GM12878 (cell line): ENCODE results near the gene HIVEP1. TPM values are rescaled to one million over a fixed set of nuclear protein-coding genes. Genes with fewer than 3 reads are reported as not detected.

Experiments used
- BMI1 ChIP-seq: fragments of 450-650 bp; IDR thresholded peaks from 2 replicates; pipeline ENCODE4 v1.6.1; 2016; ENCODE audit warnings: mild to moderate bottlenecking, moderate library complexity, borderline replicate concordance
- BRCA1 ChIP-seq: IDR thresholded peaks from 2 replicates; pipeline ENCODE4 v1.6.1; 2011; ENCODE audit warnings: low read depth, low read length, improper control_type of control experiment
- CHD1 ChIP-seq: IDR thresholded peaks from 2 replicates; pipeline ENCODE4 v1.6.1; 2012; ENCODE audit warnings: low read depth, low read length, improper control_type of control experiment
- E2F8 ChIP-seq: fragments of 450-650 bp; IDR thresholded peaks from 2 replicates; pipeline ENCODE4 v1.6.1; 2018; ENCODE audit warnings: mild to moderate bottlenecking, low read depth, moderate library complexity; ENCODE audit not compliant: partially characterized antibody
- E4F1 ChIP-seq: fragments of 450-650 bp; IDR thresholded peaks from 2 replicates; pipeline ENCODE4 v1.6.1; 2018; ENCODE audit warnings: borderline replicate concordance, mild to moderate bottlenecking; ENCODE audit not compliant: partially characterized antibody
- EED ChIP-seq: sonication (generic); IDR thresholded peaks from 2 replicates; pipeline ENCODE4 v1.6.1; 2016; ENCODE audit warnings: antibody characterized with exemption, low read depth
- EP300 ChIP-seq, 2 experiments: fragments of 150-350 bp in 1 of 2; IDR thresholded peaks; 2 replicates each; pipeline ENCODE4 v1.6.1; 2011 to 2012; ENCODE audit warnings: low read depth in 2 of 2, low read length in 2 of 2, borderline replicate concordance in 1 of 2, improper control_type of control experiment in 1 of 2, inconsistent platforms in 1 of 2; ENCODE audit not compliant: control insufficient read depth in 1 of 2
- ESRRA ChIP-seq: IDR thresholded peaks from 2 replicates; pipeline ENCODE4 v1.6.1; 2012; ENCODE audit warnings: mild to moderate bottlenecking, low read length, improper control_type of control experiment
- ETV6 ChIP-seq, 2 experiments: fragments of 450-650 bp in 1 of 2; IDR thresholded peaks in 1 of 2; conservative IDR thresholded peaks in 1 of 2; 2 replicates each; pipeline ENCODE4 v1.6.1; 2014; ENCODE audit warnings: antibody characterized with exemption in 1 of 2, borderline replicate concordance in 1 of 2, low read depth in 1 of 2, mild to moderate bottlenecking in 1 of 2, moderate library complexity in 1 of 2
- EZH2 ChIP-seq: IDR thresholded peaks from 2 replicates; pipeline ENCODE4 v1.6.1; 2012; ENCODE audit warnings: low read depth, mild to moderate bottlenecking, control low read depth, inconsistent platforms, low read length, borderline replicate concordance; ENCODE audit not compliant: control insufficient read depth
- FOS ChIP-seq: IDR thresholded peaks from 3 replicates; pipeline ENCODE4 v1.6.1; 2011; ENCODE audit warnings: borderline replicate concordance; ENCODE audit not compliant: insufficient read length; ENCODE audit errors: extremely low read depth
- HDAC6 ChIP-seq: fragments of 200-600 bp; sonication (generic); IDR thresholded peaks from one replicate; pipeline ENCODE4 v1.8.0; 2017; ENCODE audit warnings: antibody characterized with exemption; ENCODE audit not compliant: unreplicated experiment
- IRF3 ChIP-seq: fragments of 450-650 bp; IDR thresholded peaks from 2 replicates; pipeline ENCODE4 v1.6.1; 2014; ENCODE audit warnings: mild to moderate bottlenecking
- IRF4 ChIP-seq: IDR thresholded peaks from 2 replicates; pipeline ENCODE4 v1.6.1; 2011; ENCODE audit warnings: low read depth, low read length
- MYC ChIP-seq: IDR thresholded peaks from 2 replicates; pipeline ENCODE4 v1.6.1; 2011; ENCODE audit warnings: mild to moderate bottlenecking, low read length, moderate library complexity, inconsistent platforms; ENCODE audit not compliant: insufficient read depth, insufficient replicate concordance, insufficient read length, severe bottlenecking
- NRF1 ChIP-seq: conservative IDR thresholded peaks from 2 replicates; pipeline ENCODE4 v1.6.1; 2011; ENCODE audit warnings: mild to moderate bottlenecking, low read depth, low read length, improper control_type of control experiment
- PAX5 ChIP-seq: IDR thresholded peaks from 2 replicates; pipeline ENCODE4 v1.6.1; 2011; ENCODE audit warnings: low read depth, low read length, borderline replicate concordance
- POLR2AphosphoS2 ChIP-seq: IDR thresholded peaks from 2 replicates; pipeline ENCODE4 v1.6.1; 2011; ENCODE audit warnings: low read depth, mild to moderate bottlenecking, low read length, improper control_type of control experiment, moderate library complexity
- RBBP5 ChIP-seq: fragments of 200-600 bp; sonication (generic); conservative IDR thresholded peaks from 2 replicates; pipeline ENCODE4 v1.6.1; 2016
- RCOR1 ChIP-seq: conservative IDR thresholded peaks from 2 replicates; pipeline ENCODE4 v1.6.1; 2012; ENCODE audit warnings: low read depth, low read length, improper control_type of control experiment
- ZBED1 ChIP-seq: IDR thresholded peaks from 2 replicates; pipeline ENCODE4 v1.6.1; 2016; ENCODE audit warnings: borderline replicate concordance
- ZNF217 ChIP-seq: fragments of 450-650 bp; IDR thresholded peaks from 2 replicates; pipeline ENCODE4 v1.6.1; 2017; ENCODE audit warnings: antibody characterized with exemption, mild to moderate bottlenecking
- ZSCAN29 ChIP-seq: fragments of 450-650 bp; IDR thresholded peaks from 2 replicates; pipeline ENCODE4 v1.6.1; 2017; ENCODE audit warnings: mild to moderate bottlenecking, moderate library complexity
- polyA plus RNA-seq, 11 experiments: library from polyadenylated mRNA; depleted of rRNA in 4 of 11; unstranded in 6 of 11; stranded (reverse) in 5 of 11; fragments of >200 nt; fragmentation: Nextera tagmentation in 4 of 11; fragmentation: Illumina TruSeq in 1 of 11; extraction: Ambion mirVana in 4 of 11; extraction: Trizol in 1 of 11; gene quantifications; 1 replicate in 1 of 11; 2 replicates in 10 of 11; pipeline versions ENCODE4 v1.2.1 to v1.2.3, GENCODE V29; 2011 to 2016; ENCODE audit warnings: inconsistent platforms in 2 of 11, missing spikeins in 2 of 11, low read depth in 1 of 11
- total RNA-seq, 4 experiments: library from RNA; depleted of rRNA in 3 of 4; stranded (reverse); fragments of >200 nt in 3 of 4; fragmentation: Illumina TruSeq in 1 of 4; extraction: Trizol in 1 of 4; gene quantifications; 2 replicates each; pipeline versions ENCODE4 v1.2.1 to v1.2.3, GENCODE V29; 2013 to 2021
- TF ChIP-seq, protein P1 (sequence below): IDR thresholded peaks from 2 replicates; pipeline ENCODE4 v1.6.1; 2012; ENCODE audit warnings: low read depth, low read length, improper control_type of control experiment

Gene HIVEP1
- total and polyA plus RNA-seq, 10 of the 15 experiments (the other 5 are each of a cell fraction or from before 2014, with no cell fraction given): 4.3 to 37.5 (median 21.6) TPM

DNA sequence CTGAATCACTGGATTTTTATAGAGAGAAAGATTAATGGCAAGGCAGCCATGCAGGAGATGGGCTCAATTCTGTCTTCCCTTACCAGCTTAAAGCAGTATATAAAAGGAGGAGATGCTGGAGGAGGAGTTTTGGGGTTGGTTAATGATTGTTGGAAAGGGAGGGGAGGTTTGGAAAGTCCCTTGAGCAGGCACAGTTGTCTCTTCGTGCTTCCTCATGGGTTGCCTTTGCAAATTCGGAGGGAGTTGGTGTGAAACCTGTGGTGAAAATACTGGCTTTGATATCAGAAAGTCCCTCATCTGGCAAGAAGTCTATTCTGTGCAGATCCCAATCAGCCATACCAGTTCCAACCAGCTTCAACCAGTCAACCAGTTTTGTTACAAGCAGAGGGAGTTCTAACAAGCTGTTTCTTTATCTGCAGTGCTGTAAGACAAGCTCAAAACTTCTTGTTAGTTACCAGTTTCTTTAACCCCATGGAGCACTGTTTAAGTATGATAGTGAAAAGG, 107.0 kb downstream of the HIVEP1 start (continued):
- TF ChIP-seq IRF3 (no peak), POLR2AphosphoS2 (no peak), ZBED1 (no peak), FOS (no peak), EP300 (IDR thresholded peaks at IDR 0.05; ENCODE audit: borderline replicate concordance in 1 of 2, control insufficient read depth in 1 of 2, low read depth in 2 of 2, low read length in 2 of 2) (peak; percentile 82 to 90; a peak in 3 of 4 replicates), ESRRA (no peak), NRF1 (no peak), IRF4 (no peak), HDAC6 (no peak), BMI1 (no peak), RCOR1 (no peak), E4F1 (no peak), EZH2 (no peak), EED (peak; percentile 82), MYC (no peak), RBBP5 (no peak), E2F8 (no peak), ZSCAN29 (no peak), BRCA1 (no peak), ETV6 (conservative IDR thresholded peaks at IDR 0.05 in 1 of 2, IDR thresholded peaks at IDR 0.05 in 1 of 2; ENCODE audit: borderline replicate concordance in 1 of 2, low read depth in 1 of 2) (peak in 1 of 2 experiments; percentile 51; a peak in 1 of 4 replicates), PAX5 (no peak; the same call in 1 of the 2 replicates), ZNF217 (no peak), CHD1 (no peak)
- TF ChIP-seq, protein P1, sequence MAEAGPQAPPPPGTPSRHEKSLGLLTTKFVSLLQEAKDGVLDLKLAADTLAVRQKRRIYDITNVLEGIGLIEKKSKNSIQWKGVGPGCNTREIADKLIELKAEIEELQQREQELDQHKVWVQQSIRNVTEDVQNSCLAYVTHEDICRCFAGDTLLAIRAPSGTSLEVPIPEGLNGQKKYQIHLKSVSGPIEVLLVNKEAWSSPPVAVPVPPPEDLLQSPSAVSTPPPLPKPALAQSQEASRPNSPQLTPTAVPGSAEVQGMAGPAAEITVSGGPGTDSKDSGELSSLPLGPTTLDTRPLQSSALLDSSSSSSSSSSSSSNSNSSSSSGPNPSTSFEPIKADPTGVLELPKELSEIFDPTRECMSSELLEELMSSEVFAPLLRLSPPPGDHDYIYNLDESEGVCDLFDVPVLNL: no peak
